HG03175 (cell line): Measurements from ENCODE around the gene NOL4L.

Experiments
- ATAC-seq: cut with Tn5 transposase; IDR thresholded peaks from one replicate; pipeline ENCODE4 v1.9.1; 2021; ENCODE audit warnings: mild to moderate bottlenecking, moderate library complexity; ENCODE audit not compliant: unreplicated experiment

NOL4L gene

GRCh38 chr20:32488066-32488838 lies 96.9 kb downstream of the NOL4L start:
- ATAC-seq = no peak

- no peak for ATAC-seq
Measured at GRCh38 chr20:32487381-32487780, 97.8 kb downstream of the NOL4L start.

GRCh38 chr20:32485770-32486478 lies 99.2 kb downstream of the NOL4L start:
- ATAC-seq = no peak

- ATAC-seq = peak; percentile 81
Measured at GRCh38 chr20:32484958-32485769, 100.0 kb downstream of the NOL4L start.

- ATAC-seq = no peak
Measured at GRCh38 chr20:32484225-32484957, 100.7 kb downstream of the NOL4L start.

- ATAC-seq = no peak
Measured at GRCh38 chr20:32483351-32484224, 101.5 kb downstream of the NOL4L start.

- ATAC-seq = no peak
Measured at GRCh38 chr20:32482442-32483261, 102.5 kb downstream of the NOL4L start.

- ATAC-seq = no peak
Measured at GRCh38 chr20:32482143-32482441, 103.0 kb downstream of the NOL4L start.

- no peak for ATAC-seq
Measured at GRCh38 chr20:32481311-32482142, 103.6 kb downstream of the NOL4L start.

- ATAC-seq = no peak
Measured at GRCh38 chr20:32480371-32481241, 104.5 kb downstream of the NOL4L start.

GRCh38 chr20:32479697-32480171 lies 105.4 kb downstream of the NOL4L start:
- no peak for ATAC-seq

GRCh38 chr20:32479012-32479411 lies 106.1 kb downstream of the NOL4L start:
- ATAC-seq = no peak

GRCh38 chr20:32478576-32478975 lies 106.6 kb downstream of the NOL4L start:
- ATAC-seq = no peak

- ATAC-seq = no peak
Measured at GRCh38 chr20:32477594-32478512, 107.3 kb downstream of the NOL4L start.

GRCh38 chr20:32476684-32477593 lies 108.2 kb downstream of the NOL4L start:
- ATAC-seq = no peak
